HG02642 (cell line): ENCODE data around the gene ABCC8.
A peak's percentile ranks its signal among the peaks of the same experiment; 100 is the strongest.

Experiments
- ATAC-seq: cut with Tn5 transposase; IDR thresholded peaks from one replicate; pipeline ENCODE4 v1.9.1; 2021; ENCODE audit warnings: mild to moderate bottlenecking; ENCODE audit not compliant: unreplicated experiment, poor library complexity

ABCC8 gene

DNA sequence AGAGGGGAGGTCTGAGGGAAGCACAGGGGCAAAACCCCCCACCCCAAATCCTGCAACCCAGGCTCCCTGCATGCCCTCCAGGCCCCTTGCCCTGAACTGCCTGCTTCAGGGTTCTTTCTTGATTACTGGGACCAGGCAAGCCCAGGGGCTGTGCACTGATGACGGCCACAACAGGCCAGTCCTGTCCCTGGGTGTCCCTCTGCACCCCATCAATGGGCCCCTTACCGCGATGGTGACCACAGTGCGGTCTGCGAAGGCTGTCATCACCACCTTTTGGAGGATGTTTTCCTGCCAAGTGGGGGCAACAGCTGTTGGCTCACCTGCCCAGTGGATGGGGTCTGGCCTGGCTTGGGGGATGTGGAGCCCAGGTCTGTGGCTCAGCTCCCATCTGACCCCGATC lies 83.2 kb downstream of the ABCC8 start:
- no peak for ATAC-seq

GRCh38 chr11:17392872-17393271 lies 83.8 kb downstream of the ABCC8 start:
- no peak for ATAC-seq

GRCh38 chr11:17391493-17392355 lies 84.9 kb downstream of the ABCC8 start:
- no peak for ATAC-seq

DNA sequence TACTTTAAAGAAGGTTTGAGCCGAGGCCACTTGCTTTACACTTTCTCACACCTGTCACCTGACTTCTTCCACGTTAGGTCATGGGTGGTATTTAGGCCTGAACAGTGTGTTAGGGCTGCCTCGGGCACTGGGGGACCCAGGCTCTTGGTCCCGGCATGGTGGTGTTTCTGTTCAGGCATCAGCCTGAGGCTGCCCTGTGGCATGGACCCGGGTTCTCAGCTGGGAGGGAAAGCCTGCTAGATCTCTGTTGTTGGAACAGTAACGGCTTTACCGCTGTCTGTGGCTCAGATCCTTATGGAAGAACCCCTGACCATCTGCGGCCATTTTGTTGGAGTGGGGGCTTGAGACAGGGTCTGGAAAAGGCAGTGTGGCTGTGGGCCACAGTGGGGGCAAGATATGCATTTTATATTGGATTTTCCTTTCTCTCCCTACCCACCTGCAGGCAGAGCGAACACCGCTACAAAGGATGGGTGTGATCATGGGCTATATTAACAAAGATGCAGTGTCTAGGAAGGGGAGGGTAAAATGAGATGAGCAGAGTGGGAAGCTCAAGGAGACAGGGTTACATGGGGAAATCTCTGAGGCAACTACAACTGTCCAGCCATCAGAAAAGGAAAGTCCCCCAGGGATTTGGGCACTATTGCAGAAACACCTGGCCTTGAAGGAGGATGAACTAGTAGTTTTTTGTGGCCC lies 86.5 kb downstream of the ABCC8 start:
- no peak for ATAC-seq

- peak; percentile 72 for ATAC-seq
Observed at GRCh38 chr11:17389211-17389956, 87.3 kb downstream of the ABCC8 start.

GRCh38 chr11:17388609-17389210 lies 87.9 kb downstream of the ABCC8 start, which contains the start of gene KCNJ11:
KCNJ11 (minus strand) TSS chr11:17388659; CDS start chr11:17388091, 568 bp downstream.
- ATAC-seq: peak; percentile 55

- no peak for ATAC-seq
Observed at GRCh38 chr11:17387811-17388210, 88.8 kb downstream of the ABCC8 start.

- no peak for ATAC-seq
Observed at GRCh38 chr11:17387254-17387653, 89.4 kb downstream of the ABCC8 start.

DNA sequence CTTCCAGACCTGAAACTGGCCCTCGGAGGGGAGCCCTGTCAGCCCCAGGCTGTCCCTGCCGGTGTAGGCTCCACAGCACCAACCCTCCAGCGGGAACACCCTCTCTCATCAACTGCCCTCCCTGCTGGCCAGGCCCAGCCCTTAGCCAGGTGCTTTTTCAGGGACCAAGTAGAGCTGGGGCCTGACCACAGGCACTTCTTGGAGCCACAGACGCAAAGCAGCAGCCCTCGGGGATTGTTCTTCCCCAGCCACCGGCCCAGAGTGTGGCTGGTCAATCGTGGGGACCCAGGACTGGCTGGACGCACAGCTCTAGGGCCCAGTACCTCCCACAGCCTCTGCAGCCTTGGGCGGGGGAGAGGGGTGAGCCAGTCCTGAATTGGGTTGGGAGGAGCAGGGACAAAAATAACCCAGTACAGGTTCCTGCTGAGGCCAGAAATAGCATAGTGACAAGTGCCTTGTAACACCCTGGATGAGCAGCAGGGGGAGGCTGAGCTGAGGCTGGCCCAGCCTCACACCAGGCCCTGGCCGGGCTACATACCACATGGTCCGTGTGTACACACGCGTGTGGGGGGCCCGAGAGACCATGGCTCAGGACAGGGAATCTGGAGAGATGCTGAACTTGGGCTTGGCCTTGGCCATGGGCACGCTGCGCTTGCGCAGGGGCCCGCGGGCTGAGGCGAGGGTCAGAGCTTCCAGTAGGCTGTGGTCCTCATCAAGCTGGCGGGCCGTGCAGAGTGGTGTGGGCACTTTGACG lies 90.1 kb downstream of the ABCC8 start:
- no peak for ATAC-seq

DNA sequence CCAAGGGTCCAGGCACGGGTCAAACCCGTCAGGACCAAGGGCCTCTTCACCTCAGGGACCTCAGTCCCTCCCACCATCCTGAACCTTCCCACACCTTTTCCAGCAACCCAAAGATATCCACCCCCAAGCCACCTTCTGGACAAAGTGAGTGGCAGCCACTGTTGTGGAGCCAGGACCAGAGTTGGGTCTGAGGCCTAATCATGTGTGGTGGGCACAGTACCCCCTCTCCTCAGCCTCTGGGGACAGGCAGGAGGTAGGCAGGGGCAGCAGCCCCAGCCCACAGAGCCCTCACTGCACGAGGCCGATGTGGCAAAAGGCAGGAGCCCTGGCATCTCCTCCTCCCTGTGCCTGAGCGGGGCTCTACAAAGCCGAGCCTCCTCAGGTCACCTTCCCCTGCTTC lies 90.7 kb downstream of the ABCC8 start:
- no peak for ATAC-seq

- no peak for ATAC-seq
Observed at GRCh38 chr11:17385492-17385891, 91.2 kb downstream of the ABCC8 start.

GRCh38 chr11:17384002-17384511 lies 92.6 kb downstream of the ABCC8 start:
- ATAC-seq: peak; percentile 54

GRCh38 chr11:17383461-17383860 lies 93.2 kb downstream of the ABCC8 start:
- ATAC-seq: no peak

DNA sequence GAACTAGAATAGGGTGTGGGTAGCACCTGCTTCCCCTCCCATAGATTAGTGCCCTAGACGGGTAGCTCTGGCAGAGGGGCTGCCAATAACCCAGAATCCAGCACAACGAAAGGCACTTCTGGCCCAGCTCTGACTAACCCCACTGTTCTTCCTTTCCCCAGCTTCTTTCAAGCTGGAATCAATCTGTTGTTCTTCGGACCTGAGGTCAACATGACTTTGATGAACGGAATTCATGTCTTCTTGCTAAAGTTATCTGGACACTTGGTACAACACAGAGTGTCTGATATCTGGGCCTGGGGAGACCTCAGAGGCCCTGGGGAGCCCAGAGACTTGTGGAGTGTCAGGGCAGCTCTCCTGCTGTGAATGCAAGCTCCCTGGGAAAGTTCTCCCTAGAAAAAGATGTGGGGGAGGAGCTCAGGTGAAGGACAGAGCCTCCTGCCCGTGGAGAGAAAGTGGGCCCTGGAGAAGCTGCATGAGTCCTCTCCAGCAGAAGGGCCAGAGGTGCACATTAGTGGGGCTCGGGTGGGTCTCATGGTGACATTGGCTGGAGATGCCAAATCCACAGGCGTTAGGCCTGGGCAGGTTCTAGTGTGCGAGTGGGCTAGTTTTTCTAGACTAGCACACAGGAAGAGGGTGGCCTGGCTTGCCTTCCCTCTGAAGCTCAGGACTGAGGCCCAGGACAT lies 94.5 kb downstream of the ABCC8 start:
- ATAC-seq: no peak

DNA sequence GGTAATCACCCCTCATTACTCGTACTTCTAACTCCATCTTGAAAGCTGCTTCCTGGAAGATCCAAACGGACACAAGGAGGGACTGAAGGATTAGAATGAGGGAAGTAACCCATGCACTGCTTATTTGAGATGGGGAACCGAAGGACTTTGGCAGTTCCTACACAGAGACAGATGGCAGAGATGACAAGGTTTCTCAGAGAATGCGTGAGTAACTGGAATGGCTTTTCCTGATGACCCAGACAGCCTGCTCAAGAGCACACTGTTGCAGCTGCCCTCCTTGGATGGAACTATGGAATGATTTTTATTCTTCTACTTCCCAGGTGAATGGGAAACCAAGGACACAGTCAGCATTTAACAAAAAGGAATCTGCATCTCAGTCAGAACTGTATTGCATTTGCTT lies 95.5 kb downstream of the ABCC8 start:
- no peak for ATAC-seq

GRCh38 chr11:17379383-17380180 lies 97.1 kb downstream of the ABCC8 start:
- ATAC-seq: no peak

DNA sequence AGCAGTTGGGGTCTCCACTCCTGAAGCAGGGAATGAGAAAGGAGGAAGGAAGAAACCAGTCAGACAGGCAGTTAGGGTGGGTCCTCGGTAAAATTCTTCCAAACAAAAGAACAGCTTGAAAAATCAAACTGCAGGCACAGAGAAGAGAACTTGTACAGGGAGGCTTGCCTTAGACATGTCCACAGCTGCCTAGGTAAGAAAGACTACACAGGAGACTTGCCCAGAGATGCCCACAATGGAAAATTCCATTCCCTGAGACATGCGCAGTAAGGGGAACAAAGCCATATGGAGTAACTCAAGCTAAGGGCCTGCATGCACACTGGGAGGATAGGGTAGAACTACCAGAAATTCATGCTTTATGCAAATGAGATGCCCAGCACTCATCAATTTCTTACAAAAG lies 98.0 kb downstream of the ABCC8 start:
- no peak for ATAC-seq

GRCh38 chr11:17376493-17376892 lies 100.2 kb downstream of the ABCC8 start:
- no peak for ATAC-seq
